Panc1 (cell line): ENCODE data around the gene APBB2. TPM values are rescaled to one million over a fixed set of nuclear protein-coding genes. Genes with fewer than 3 reads are reported as not detected.

Source experiments
- ATAC-seq: fragments of 200-7000 bp; cut with Tn5 transposase; 2 replicates; pipeline ENCODE4 v1.9.1; 2020; ENCODE audit warnings: mild to moderate bottlenecking, moderate library complexity
- BruUV-seq: library from RNA; stranded (reverse); fragments of 400-500 nt; replicated peaks from 2 replicates; lab custom pipeline; 2021; lab: Mats Ljungman, UMichigan
- CTCF ChIA-PET: fragments of 300-600 bp; sonication (Branson Sonifier 250); formaldehyde crosslinking; loops from one replicate; lab custom pipeline; 2022; ENCODE audit warnings: antibody characterized with exemption; lab: Charles Lee
- POLR2A ChIA-PET: fragments of 300-600 bp; sonication (Branson Sonifier 250); formaldehyde crosslinking; loops from one replicate; lab custom pipeline; 2022; ENCODE audit warnings: antibody characterized with exemption; lab: Charles Lee
- DNase-seq: peaks from one replicate; pipeline ENCODE4 v3.0.0-alpha.2; 2010; ENCODE audit warnings: low read depth, low spot score
- H3K27ac ChIP-seq: 2 replicates; pipeline ENCODE4 v1.5.1; 2011; ENCODE audit warnings: mild to moderate bottlenecking, low read length, inconsistent platforms
- H3K27me3 ChIP-seq: fragments of 200-500 bp; sonication (Bioruptor generic); 2 replicates; pipeline ENCODE4 v1.6.0; 2014; ENCODE audit warnings: low read length, inconsistent platforms; ENCODE audit not compliant: control insufficient read depth, insufficient read depth
- H3K36me3 ChIP-seq: fragments of 200-500 bp; sonication (Bioruptor generic); 2 replicates; pipeline ENCODE4 v1.5.1; 2014; ENCODE audit warnings: inconsistent platforms, mild to moderate bottlenecking, low read length, moderate library complexity; ENCODE audit not compliant: control insufficient read depth, insufficient read depth
- H3K4me1 ChIP-seq: 2 replicates; pipeline ENCODE4 v1.5.1; 2011; ENCODE audit warnings: inconsistent platforms, mild to moderate bottlenecking, low read length, moderate library complexity; ENCODE audit not compliant: control insufficient read depth, insufficient read depth
- H3K4me3 ChIP-seq, 2 experiments: 2 replicates each; pipeline ENCODE4 v1.5.1; 2011 to 2012; ENCODE audit warnings: low read depth in 2 of 2, low read length in 2 of 2, mild to moderate bottlenecking in 2 of 2, inconsistent platforms in 1 of 2, moderate library complexity in 1 of 2
- H3K9me3 ChIP-seq: fragments of 200-500 bp; sonication (Bioruptor generic); 2 replicates; pipeline ENCODE4 v1.5.1; 2014; ENCODE audit warnings: low read depth, mild to moderate bottlenecking, inconsistent platforms, low read length, moderate library complexity; ENCODE audit not compliant: control insufficient read depth, insufficient read depth
- POLR2AphosphoS5 ChIP-seq: IDR thresholded peaks from 2 replicates; pipeline ENCODE4 v1.6.1; 2012; ENCODE audit warnings: mild to moderate bottlenecking, low read depth, low read length, moderate library complexity
- SIN3A ChIP-seq: IDR thresholded peaks from 2 replicates; pipeline ENCODE4 v1.6.1; 2012; ENCODE audit warnings: low read depth, mild to moderate bottlenecking, low read length, moderate library complexity, borderline replicate concordance; ENCODE audit not compliant: insufficient read depth
- TCF7L2 ChIP-seq: IDR thresholded peaks from 2 replicates; pipeline ENCODE4 v1.6.1; 2011; ENCODE audit warnings: mild to moderate bottlenecking, low read depth, low read length, inconsistent platforms
- in situ Hi-C: cut with HindIII; loops from 2 replicates; pipeline ENCODE4 v1.10.0; 2016; ENCODE audit warnings: low sequenced_read_pairs, low pct_unique_long_range_greater_than_20kb
- intact Hi-C: fragments of 100-400 bp; cut with micrococcal nuclease; formaldehyde crosslinking; loops from one replicate; pipeline ENCODE4 v1.10.0; 2022; ENCODE audit not compliant: unreplicated experiment
- total RNA-seq: library from RNA; stranded (reverse); gene quantifications from one replicate; pipeline ENCODE4 v1.2.1, GENCODE V29; 2021; ENCODE audit not compliant: unreplicated experiment
- TF ChIP-seq, protein P1 (sequence below), 2 experiments: IDR thresholded peaks; 2 replicates each; pipeline ENCODE4 v1.6.1; 2011 to 2012; ENCODE audit warnings: low read depth in 2 of 2, control low read depth in 1 of 2, low read length in 1 of 2, mild to moderate bottlenecking in 1 of 2, moderate library complexity in 1 of 2; ENCODE audit not compliant: insufficient read depth in 1 of 2
- TF ChIP-seq, protein P2 (sequence below): fragments of 450-650 bp; IDR thresholded peaks from 2 replicates; pipeline ENCODE4 v1.5.1; 2017; ENCODE audit warnings: mild to moderate bottlenecking

The APBB2 gene
- total RNA-seq, 1 experiment from 2014 or later = 27.1 TPM

GRCh38 chr4:40800064-40800463, 414.3 kb downstream of the APBB2 start:
- intact Hi-C loops = no loop called here
- Histone ChIP-seq H3K4me3 (no peak overlapping the region), H3K9me3 (no peaks in the 10 kb centered on the region), H3K27me3 (no peaks in the 10 kb centered on the region), H3K4me1 (no peaks in the 10 kb centered on the region), H3K36me3 (no peaks in the 10 kb centered on the region), H3K27ac (no peak overlapping the region)
- ChIA-PET POLR2A (no interaction called here), CTCF (no interaction called here)
- BruUV-seq = no TSS peak
- TF ChIP-seq SIN3A = no peak
- TF ChIP-seq, protein P1, sequence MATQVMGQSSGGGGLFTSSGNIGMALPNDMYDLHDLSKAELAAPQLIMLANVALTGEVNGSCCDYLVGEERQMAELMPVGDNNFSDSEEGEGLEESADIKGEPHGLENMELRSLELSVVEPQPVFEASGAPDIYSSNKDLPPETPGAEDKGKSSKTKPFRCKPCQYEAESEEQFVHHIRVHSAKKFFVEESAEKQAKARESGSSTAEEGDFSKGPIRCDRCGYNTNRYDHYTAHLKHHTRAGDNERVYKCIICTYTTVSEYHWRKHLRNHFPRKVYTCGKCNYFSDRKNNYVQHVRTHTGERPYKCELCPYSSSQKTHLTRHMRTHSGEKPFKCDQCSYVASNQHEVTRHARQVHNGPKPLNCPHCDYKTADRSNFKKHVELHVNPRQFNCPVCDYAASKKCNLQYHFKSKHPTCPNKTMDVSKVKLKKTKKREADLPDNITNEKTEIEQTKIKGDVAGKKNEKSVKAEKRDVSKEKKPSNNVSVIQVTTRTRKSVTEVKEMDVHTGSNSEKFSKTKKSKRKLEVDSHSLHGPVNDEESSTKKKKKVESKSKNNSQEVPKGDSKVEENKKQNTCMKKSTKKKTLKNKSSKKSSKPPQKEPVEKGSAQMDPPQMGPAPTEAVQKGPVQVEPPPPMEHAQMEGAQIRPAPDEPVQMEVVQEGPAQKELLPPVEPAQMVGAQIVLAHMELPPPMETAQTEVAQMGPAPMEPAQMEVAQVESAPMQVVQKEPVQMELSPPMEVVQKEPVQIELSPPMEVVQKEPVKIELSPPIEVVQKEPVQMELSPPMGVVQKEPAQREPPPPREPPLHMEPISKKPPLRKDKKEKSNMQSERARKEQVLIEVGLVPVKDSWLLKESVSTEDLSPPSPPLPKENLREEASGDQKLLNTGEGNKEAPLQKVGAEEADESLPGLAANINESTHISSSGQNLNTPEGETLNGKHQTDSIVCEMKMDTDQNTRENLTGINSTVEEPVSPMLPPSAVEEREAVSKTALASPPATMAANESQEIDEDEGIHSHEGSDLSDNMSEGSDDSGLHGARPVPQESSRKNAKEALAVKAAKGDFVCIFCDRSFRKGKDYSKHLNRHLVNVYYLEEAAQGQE (IDR thresholded peaks at IDR 0.05; ENCODE audit: insufficient read depth in 1 of 2, low read depth in 2 of 2, low read length in 1 of 2) = no peak
- TF ChIP-seq, protein P2, sequence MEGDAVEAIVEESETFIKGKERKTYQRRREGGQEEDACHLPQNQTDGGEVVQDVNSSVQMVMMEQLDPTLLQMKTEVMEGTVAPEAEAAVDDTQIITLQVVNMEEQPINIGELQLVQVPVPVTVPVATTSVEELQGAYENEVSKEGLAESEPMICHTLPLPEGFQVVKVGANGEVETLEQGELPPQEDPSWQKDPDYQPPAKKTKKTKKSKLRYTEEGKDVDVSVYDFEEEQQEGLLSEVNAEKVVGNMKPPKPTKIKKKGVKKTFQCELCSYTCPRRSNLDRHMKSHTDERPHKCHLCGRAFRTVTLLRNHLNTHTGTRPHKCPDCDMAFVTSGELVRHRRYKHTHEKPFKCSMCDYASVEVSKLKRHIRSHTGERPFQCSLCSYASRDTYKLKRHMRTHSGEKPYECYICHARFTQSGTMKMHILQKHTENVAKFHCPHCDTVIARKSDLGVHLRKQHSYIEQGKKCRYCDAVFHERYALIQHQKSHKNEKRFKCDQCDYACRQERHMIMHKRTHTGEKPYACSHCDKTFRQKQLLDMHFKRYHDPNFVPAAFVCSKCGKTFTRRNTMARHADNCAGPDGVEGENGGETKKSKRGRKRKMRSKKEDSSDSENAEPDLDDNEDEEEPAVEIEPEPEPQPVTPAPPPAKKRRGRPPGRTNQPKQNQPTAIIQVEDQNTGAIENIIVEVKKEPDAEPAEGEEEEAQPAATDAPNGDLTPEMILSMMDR = no peak
- no peak for TF ChIP-seq POLR2AphosphoS5
- TF ChIP-seq TCF7L2 = no peak
- ATAC-seq (no peak), DNase-seq (no peak)
- in situ Hi-C loops = no loop called here

GRCh38 chr4:40789771-40790170, 424.6 kb downstream of the APBB2 start:
- Histone ChIP-seq H3K27ac (no peak overlapping the region), H3K4me1 (no peaks in the 10 kb centered on the region), H3K4me3 (no peak overlapping the region), H3K9me3 (no peaks in the 10 kb centered on the region), H3K27me3 (no peaks in the 10 kb centered on the region), H3K36me3 (no peaks in the 10 kb centered on the region)
- DNase-seq (no peak), ATAC-seq (no peak)
- TF ChIP-seq, protein P2 = no peak
- no peak for TF ChIP-seq SIN3A
- no peak for TF ChIP-seq POLR2AphosphoS5
- TF ChIP-seq, protein P1 (IDR thresholded peaks at IDR 0.05; ENCODE audit: insufficient read depth in 1 of 2, low read depth in 2 of 2, low read length in 1 of 2) = no peak
- TF ChIP-seq TCF7L2 = no peak
- in situ Hi-C loops = no loop called here
- POLR2A ChIA-PET = no interaction called here
- CTCF ChIA-PET = no interaction called here
- no TSS peak for BruUV-seq
- intact Hi-C loops = no loop called here
